Activated T-helper 17 cell treated with anti-CD3 and anti-CD28 coated beads, Interleukin-2, amount 50 U/mL, for 72 hours (primary cell): ENCODE data around the gene VPS33A. TPM values are rescaled to one million over a fixed set of nuclear protein-coding genes. Genes with fewer than 3 reads are reported as not detected.
A peak's percentile ranks its signal among the peaks of the same experiment; 100 is the strongest.
"Not testable (repeated sequence)": the region's sequence is repeated elsewhere in the genome, so short reads cannot be mapped to it uniquely, and the experiment has no call there.

Experiments used
- ATAC-seq: fragments of 150-1000 bp; cut with Tn5 transposase; replicated peaks from 2 replicates; pipeline ENCODE4 v1.10.0; 2021; ENCODE audit warnings: mild to moderate bottlenecking, moderate library complexity
- H3K27ac Mint-ChIP-seq: one replicate; pipeline ENCODE4 v1.8.0; 2022; ENCODE audit warnings: mixed read lengths
- H3K27me3 Mint-ChIP-seq: one replicate; pipeline ENCODE4 v1.8.0; 2022; ENCODE audit warnings: mixed read lengths
- H3K36me3 Mint-ChIP-seq: one replicate; pipeline ENCODE4 v1.8.0; 2022; ENCODE audit warnings: low read depth, mild to moderate bottlenecking, mixed read lengths
- H3K4me1 Mint-ChIP-seq: one replicate; pipeline ENCODE4 v1.8.0; 2022; ENCODE audit warnings: mixed read lengths
- H3K4me3 Mint-ChIP-seq: one replicate; pipeline ENCODE4 v1.8.0; 2022; ENCODE audit warnings: mild to moderate bottlenecking, mixed read lengths
- H3K9me3 Mint-ChIP-seq: one replicate; pipeline ENCODE4 v1.8.0; 2022; ENCODE audit warnings: mixed read lengths
- total RNA-seq, 2 donors: library from RNA; stranded (reverse); gene quantifications; one replicate each; pipeline ENCODE4 v1.2.3, GENCODE V29; 2022

The VPS33A gene
- total RNA-seq, 2 donors from 2014 or later: 21.3 to 37.1 TPM

- H3K4me3 Mint-ChIP-seq: no peak overlapping the region
- peaks cover 65% of the 10 kb centered on the region for H3K36me3 Mint-ChIP-seq
- no peaks in the 10 kb centered on the region for H3K27me3 Mint-ChIP-seq
- H3K4me1 Mint-ChIP-seq: no peaks in the 10 kb centered on the region
- H3K27ac Mint-ChIP-seq: no peak overlapping the region
- ATAC-seq: no peak
- no peaks in the 10 kb centered on the region for H3K9me3 Mint-ChIP-seq
These were observed 15.8 kb upstream of the VPS33A start for GRCh38 chr12:122282061-122282460.

GRCh38 chr12:122276242-122276641 lies 9.9 kb upstream of the VPS33A start:
- H3K9me3 Mint-ChIP-seq: no peaks in the 10 kb centered on the region
- H3K4me1 Mint-ChIP-seq: no peaks in the 10 kb centered on the region
- H3K27me3 Mint-ChIP-seq: no peaks in the 10 kb centered on the region
- H3K36me3 Mint-ChIP-seq: peaks cover 71% of the 10 kb centered on the region
- ATAC-seq: no peak
- H3K4me3 Mint-ChIP-seq: no peak overlapping the region
- H3K27ac Mint-ChIP-seq: no peak overlapping the region

GRCh38 chr12:122275459-122275858 lies 9.2 kb upstream of the VPS33A start:
- Mint-ChIP-seq H3K4me1 (no peaks in the 10 kb centered on the region), H3K27me3 (no peaks in the 10 kb centered on the region), H3K36me3 (peaks cover 65% of the 10 kb centered on the region), H3K4me3 (no peak overlapping the region), H3K27ac (no peak overlapping the region), H3K9me3 (no peaks in the 10 kb centered on the region)
- ATAC-seq: no peak

DNA sequence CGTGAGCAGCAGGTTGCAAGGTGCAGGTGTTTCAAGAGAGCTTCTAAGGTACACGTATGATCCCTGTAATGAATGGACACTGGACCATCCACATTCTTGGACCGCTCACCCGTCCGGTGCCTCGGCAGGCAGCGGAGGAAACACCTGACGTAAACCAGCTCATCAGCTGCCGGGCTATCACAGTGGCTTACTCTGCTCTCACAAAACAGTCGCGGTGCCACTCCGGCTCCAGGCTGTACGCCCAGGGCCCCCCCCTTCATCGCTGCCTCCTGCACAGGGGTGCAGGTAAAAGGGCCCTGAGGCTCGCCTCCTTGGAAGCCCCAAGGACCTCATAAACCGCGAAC lies 436 bp downstream of the VPS33A start:
- ATAC-seq: peak; percentile 64
- H3K27me3 Mint-ChIP-seq: no peaks in the 10 kb centered on the region
- H3K9me3 Mint-ChIP-seq: no peaks in the 10 kb centered on the region
- H3K4me1 Mint-ChIP-seq: peaks cover 5% of the 10 kb centered on the region
- H3K36me3 Mint-ChIP-seq: peaks cover 43% of the 10 kb centered on the region
- H3K27ac Mint-ChIP-seq: peak overlapping the region; percentile 100
- peak overlapping the region; percentile 96 for H3K4me3 Mint-ChIP-seq

- H3K27me3 Mint-ChIP-seq: no peaks in the 10 kb centered on the region
- peak; percentile 4 for ATAC-seq
- H3K9me3 Mint-ChIP-seq: no peaks in the 10 kb centered on the region
- peak overlapping the region; percentile 100 for H3K27ac Mint-ChIP-seq
- H3K36me3 Mint-ChIP-seq: peaks cover 47% of the 10 kb centered on the region
- H3K4me3 Mint-ChIP-seq: peak overlapping the region; percentile 96
- peaks cover 5% of the 10 kb centered on the region for H3K4me1 Mint-ChIP-seq
These were observed 818 bp downstream of the VPS33A start for GRCh38 chr12:122265476-122265875.

GRCh38 chr12:122260735-122261134 lies 5.6 kb downstream of the VPS33A start:
- Mint-ChIP-seq H3K4me1 (peaks cover 11% of the 10 kb centered on the region), H3K36me3 (peaks cover 80% of the 10 kb centered on the region)
- not testable (repeated sequence) for ATAC-seq, H3K27ac Mint-ChIP-seq, H3K9me3 Mint-ChIP-seq, H3K4me3 Mint-ChIP-seq, H3K27me3 Mint-ChIP-seq

GRCh38 chr12:122258939-122259338 lies 7.4 kb downstream of the VPS33A start:
- H3K9me3 Mint-ChIP-seq, H3K4me3 Mint-ChIP-seq, H3K27ac Mint-ChIP-seq, H3K27me3 Mint-ChIP-seq: not testable (repeated sequence)
- ATAC-seq: peak; percentile 5
- Mint-ChIP-seq H3K36me3 (peaks cover 91% of the 10 kb centered on the region), H3K4me1 (peaks cover 11% of the 10 kb centered on the region)

- Mint-ChIP-seq H3K36me3 (peaks cover 90% of the 10 kb centered on the region), H3K27ac (peak overlapping the region; percentile 80), H3K4me3 (peak overlapping the region; percentile 10), H3K4me1 (peaks cover 11% of the 10 kb centered on the region)
- H3K27me3 Mint-ChIP-seq, H3K9me3 Mint-ChIP-seq: not testable (repeated sequence)
- peak; percentile 65 for ATAC-seq
These were observed 7.8 kb downstream of the VPS33A start for GRCh38 chr12:122258462-122258861.

- H3K9me3 Mint-ChIP-seq: no peaks in the 10 kb centered on the region
- no peaks in the 10 kb centered on the region for H3K27me3 Mint-ChIP-seq
- no peak overlapping the region for H3K27ac Mint-ChIP-seq
- peaks cover 4% of the 10 kb centered on the region for H3K4me1 Mint-ChIP-seq
- peaks cover 54% of the 10 kb centered on the region for H3K36me3 Mint-ChIP-seq
- ATAC-seq: no peak
- no peak overlapping the region for H3K4me3 Mint-ChIP-seq
These were observed 15.8 kb downstream of the VPS33A start for GRCh38 chr12:122250536-122250935.

DNA sequence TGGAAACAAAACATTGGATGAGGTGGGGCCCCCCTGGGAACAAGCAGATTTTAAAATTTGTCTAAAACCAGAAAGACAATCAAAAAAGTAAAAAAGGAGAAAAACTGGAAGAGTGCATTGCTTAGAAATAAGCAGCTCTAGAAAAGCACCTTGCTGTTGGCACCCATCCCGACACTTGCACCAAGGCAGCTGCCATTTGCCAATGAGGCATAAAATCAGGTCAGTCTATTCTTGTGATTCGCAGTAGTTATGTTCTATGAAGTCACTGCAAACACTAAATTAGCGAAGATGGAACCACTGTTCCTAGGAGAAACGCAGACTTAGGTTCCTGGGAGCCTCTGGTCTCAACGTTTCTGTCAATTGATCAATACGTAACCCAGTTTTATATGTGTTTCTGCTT lies 16.2 kb downstream of the VPS33A start:
- Mint-ChIP-seq H3K36me3 (peaks cover 50% of the 10 kb centered on the region), H3K9me3 (no peaks in the 10 kb centered on the region), H3K27me3 (no peaks in the 10 kb centered on the region), H3K27ac (no peak overlapping the region), H3K4me3 (no peak overlapping the region), H3K4me1 (peaks cover 5% of the 10 kb centered on the region)
- ATAC-seq: no peak

DNA sequence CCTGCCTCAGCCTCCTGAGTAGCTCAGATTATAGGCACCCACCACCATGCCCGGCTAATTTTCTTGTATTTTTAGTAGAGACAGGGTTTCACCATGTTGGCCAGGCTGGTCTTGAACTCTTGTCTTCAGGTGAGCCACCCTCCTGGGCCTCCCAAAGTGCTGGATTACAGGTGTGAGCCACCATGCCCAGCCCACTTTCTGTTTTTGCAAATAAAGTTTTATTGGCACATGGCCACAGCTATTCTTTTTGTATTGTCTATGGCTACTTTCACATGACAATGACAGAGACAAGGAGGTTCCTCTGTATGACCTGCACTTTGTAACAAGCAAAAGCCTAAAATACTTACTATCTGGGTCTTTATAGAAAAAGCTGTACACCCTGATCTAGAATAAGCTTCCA lies 20.7 kb downstream of the VPS33A start:
- Mint-ChIP-seq H3K27me3 (no peaks in the 10 kb centered on the region), H3K36me3 (peaks cover 60% of the 10 kb centered on the region), H3K4me3 (peak overlapping the region; percentile 91), H3K9me3 (no peaks in the 10 kb centered on the region), H3K4me1 (peaks cover 20% of the 10 kb centered on the region), H3K27ac (peak overlapping the region; percentile 86)
- no peak for ATAC-seq

DNA sequence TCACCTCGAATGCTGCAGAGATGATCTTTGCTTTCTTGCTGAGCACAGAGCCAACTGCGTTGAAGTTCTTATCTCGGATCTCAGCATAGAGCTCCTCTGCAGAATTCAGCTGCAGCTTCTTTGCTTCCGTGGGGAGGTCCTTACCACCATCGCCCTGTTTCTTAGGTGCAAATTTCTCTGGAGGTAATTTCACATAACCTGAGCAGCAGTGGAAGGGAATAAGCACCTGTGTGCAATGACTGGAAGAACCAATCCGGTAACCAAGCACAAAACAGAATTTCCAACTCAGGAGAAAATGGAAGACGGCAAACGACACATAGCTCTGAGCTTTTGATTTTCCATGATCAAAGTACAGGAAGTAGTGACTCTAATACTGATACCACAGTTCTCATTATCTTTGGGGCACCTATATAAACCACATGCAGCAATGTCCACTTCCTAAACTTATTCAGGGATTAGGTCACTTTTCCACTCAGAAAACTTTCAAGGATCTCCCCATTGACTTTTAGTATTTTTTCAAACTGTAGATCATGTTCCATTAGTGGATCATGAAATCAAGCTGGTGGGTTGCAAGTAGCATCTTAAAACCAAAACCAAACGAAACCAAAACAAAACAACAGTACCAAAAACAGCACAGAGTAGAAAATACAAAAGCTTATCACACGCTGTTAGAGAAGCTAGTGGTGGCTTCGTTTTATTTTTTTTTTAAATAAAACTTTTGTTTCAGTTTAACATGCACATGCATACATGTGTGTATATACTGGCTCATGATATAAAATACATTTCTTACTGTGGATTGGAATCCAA lies 21.5 kb downstream of the VPS33A start:
- H3K4me1 Mint-ChIP-seq: peaks cover 20% of the 10 kb centered on the region
- no peaks in the 10 kb centered on the region for H3K27me3 Mint-ChIP-seq
- H3K36me3 Mint-ChIP-seq: peaks cover 60% of the 10 kb centered on the region
- H3K4me3 Mint-ChIP-seq: peak overlapping the region; percentile 91
- ATAC-seq: peak; percentile 91
- peak overlapping the region; percentile 86 for H3K27ac Mint-ChIP-seq
- H3K9me3 Mint-ChIP-seq: no peaks in the 10 kb centered on the region

DNA sequence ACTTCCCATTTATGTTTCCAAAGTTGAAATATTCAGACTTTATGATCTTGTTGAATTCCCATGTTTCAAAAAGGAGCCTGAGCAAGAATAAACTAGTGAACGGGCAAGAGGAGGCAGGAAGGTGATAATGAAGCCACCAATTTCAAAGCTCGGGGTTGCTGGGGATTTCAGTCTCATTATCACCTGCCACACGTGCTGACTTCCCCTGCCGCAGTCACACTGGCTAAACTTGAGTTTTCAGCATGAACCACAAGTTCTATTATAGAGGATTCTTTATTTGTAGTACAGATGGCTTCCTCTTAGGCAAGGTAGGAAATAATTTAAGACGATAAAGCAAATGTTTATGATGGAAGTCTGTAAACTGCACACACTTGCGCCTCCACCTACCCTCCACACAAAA lies 22.3 kb downstream of the VPS33A start:
- Mint-ChIP-seq H3K27ac (peak overlapping the region; percentile 86), H3K36me3 (peaks cover 60% of the 10 kb centered on the region), H3K4me3 (peak overlapping the region; percentile 91), H3K9me3 (no peaks in the 10 kb centered on the region), H3K27me3 (no peaks in the 10 kb centered on the region), H3K4me1 (peaks cover 20% of the 10 kb centered on the region)
- ATAC-seq: peak; percentile 42

DNA sequence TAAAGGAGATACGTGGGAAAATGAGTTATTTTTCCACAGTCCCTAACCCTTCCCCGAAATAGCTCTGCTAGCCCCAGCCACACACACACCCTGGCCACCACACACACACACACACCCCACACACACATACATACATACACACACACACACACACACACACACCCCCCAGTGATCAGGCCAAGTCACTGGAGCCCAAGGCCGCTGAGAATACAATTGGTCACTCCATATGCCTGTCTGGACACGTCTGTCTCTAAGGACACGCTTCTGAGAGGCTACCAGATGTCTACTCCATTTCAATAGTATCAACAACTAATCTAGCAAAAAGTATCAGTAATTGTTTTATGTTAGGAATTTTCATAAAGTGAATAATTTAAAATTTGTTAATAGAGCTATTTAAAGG lies 27.4 kb downstream of the VPS33A start:
- no peaks in the 10 kb centered on the region for H3K9me3 Mint-ChIP-seq
- H3K4me1 Mint-ChIP-seq: peaks cover 3% of the 10 kb centered on the region
- H3K36me3 Mint-ChIP-seq: peaks cover 80% of the 10 kb centered on the region
- no peaks in the 10 kb centered on the region for H3K27me3 Mint-ChIP-seq
- no peak overlapping the region for H3K27ac Mint-ChIP-seq
- ATAC-seq: no peak
- H3K4me3 Mint-ChIP-seq: no peak overlapping the region

DNA sequence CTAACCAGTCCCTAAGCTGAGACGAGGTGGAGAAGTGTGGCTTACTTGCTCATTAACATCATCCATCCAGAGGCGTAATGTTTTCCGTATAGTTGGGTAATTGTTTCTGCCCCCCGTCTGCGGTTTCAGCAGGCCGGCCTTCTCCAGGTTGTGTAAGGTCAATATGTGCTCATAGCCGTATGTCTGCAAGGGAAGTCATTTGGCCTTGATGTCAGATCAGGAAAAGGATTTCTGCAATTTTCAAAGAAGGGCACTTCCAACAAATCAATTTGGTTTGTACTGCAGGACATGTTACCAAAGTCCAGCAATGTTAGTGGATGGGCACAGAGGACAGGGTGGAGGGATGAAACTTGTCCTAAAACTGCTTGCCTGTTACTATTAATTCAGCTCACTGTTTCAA lies 30.6 kb downstream of the VPS33A start:
- no peaks in the 10 kb centered on the region for H3K27me3 Mint-ChIP-seq
- no peak overlapping the region for H3K4me3 Mint-ChIP-seq
- H3K36me3 Mint-ChIP-seq: peaks cover 88% of the 10 kb centered on the region
- no peaks in the 10 kb centered on the region for H3K4me1 Mint-ChIP-seq
- no peaks in the 10 kb centered on the region for H3K9me3 Mint-ChIP-seq
- no peak for ATAC-seq
- H3K27ac Mint-ChIP-seq: peak overlapping the region; percentile 17
